Smooth muscle cell (in vitro differentiated cells): ENCODE measurements around the gene FAM13A. TPM values are rescaled to one million over a fixed set of nuclear protein-coding genes. Genes with fewer than 3 reads are reported as not detected.
A peak's percentile ranks its signal among the peaks of the same experiment; 100 is the strongest.

ENCODE experiments used
- DNase-seq: peaks from one replicate; lab custom pipeline; 2025; ENCODE audit not compliant: unreplicated experiment; lab: John Stamatoyannopoulos, UW
- H2AFZ ChIP-seq: fragments of 200-600 bp; sonication (generic); 2 replicates; pipeline ENCODE4 v1.6.0; 2016; ENCODE audit warnings: antibody characterized with exemption, low read depth, mild to moderate bottlenecking
- H3F3A ChIP-seq: fragments of 200-600 bp; sonication (generic); 2 replicates; pipeline ENCODE4 v1.6.0; 2017; ENCODE audit warnings: antibody characterized with exemption, low read depth
- H3K27ac ChIP-seq: fragments of 200-600 bp; sonication (generic); 2 replicates; pipeline ENCODE4 v1.5.1; 2016; ENCODE audit warnings: low read depth, mild to moderate bottlenecking
- H3K27me3 ChIP-seq: fragments of 200-600 bp; sonication (generic); 2 replicates; pipeline ENCODE4 v1.6.1; 2016; ENCODE audit warnings: low read depth, mild to moderate bottlenecking
- H3K36me3 ChIP-seq: fragments of 200-600 bp; sonication (generic); 2 replicates; pipeline ENCODE4 v1.5.1; 2016; ENCODE audit warnings: low read depth
- H3K4me1 ChIP-seq: fragments of 200-600 bp; sonication (generic); 2 replicates; pipeline ENCODE4 v1.5.1; 2016; ENCODE audit warnings: low read depth
- H3K4me2 ChIP-seq: fragments of 200-600 bp; sonication (generic); 2 replicates; pipeline ENCODE4 v1.6.0; 2016; ENCODE audit warnings: mild to moderate bottlenecking
- H3K4me3 ChIP-seq: fragments of 200-600 bp; sonication (generic); 2 replicates; pipeline ENCODE4 v1.5.1; 2016; ENCODE audit warnings: mild to moderate bottlenecking
- H3K79me2 ChIP-seq: fragments of 200-600 bp; sonication (generic); 2 replicates; pipeline ENCODE4 v1.6.0; 2016; ENCODE audit warnings: low read depth, mild to moderate bottlenecking
- H3K9ac ChIP-seq: fragments of 200-600 bp; sonication (generic); 2 replicates; pipeline ENCODE4 v1.6.0; 2016; ENCODE audit warnings: low read depth
- H3K9me3 ChIP-seq: fragments of 200-600 bp; sonication (generic); replicated peaks from 2 replicates; pipeline ENCODE4 v1.5.1; 2016; ENCODE audit warnings: low read depth
- H4K20me1 ChIP-seq: fragments of 200-600 bp; sonication (generic); 2 replicates; pipeline ENCODE4 v1.6.0; 2016; ENCODE audit warnings: low read depth
- CTCF ChIP-seq: fragments of 200-600 bp; sonication (generic); IDR thresholded peaks from 2 replicates; pipeline ENCODE4 v1.5.1; 2017; ENCODE audit warnings: borderline replicate concordance, mild to moderate bottlenecking, antibody characterized with exemption; ENCODE audit not compliant: insufficient read depth, poor library complexity, severe bottlenecking
- WGBS: methylation state at CpG from one replicate; pipeline ENCODE4 v1.1.7; 2016; ENCODE audit warnings: low lambda C conversion rate; 5-methylcytosine and 5-hydroxymethylcytosine counted together
- polyA plus RNA-seq: library from polyadenylated mRNA; unstranded; fragments of >200 nt; fragmentation: Nextera tagmentation; extraction: Ambion mirVana; gene quantifications from 2 replicates; pipeline ENCODE4 v1.2.1, GENCODE V29; 2016
- total RNA-seq: library from RNA; depleted of rRNA; stranded (reverse); fragments of >200 nt; gene quantifications from 2 replicates; pipeline ENCODE4 v1.2.3, GENCODE V29; 2014

Gene FAM13A
- total and polyA plus RNA-seq, 2 experiments from 2014 or later: 14.6 to 39.9 TPM

- H3K9me3 ChIP-seq: no peaks in the 10 kb centered on the region
- H3F3A ChIP-seq: no peaks in the 10 kb centered on the region
- no peaks in the 10 kb centered on the region for H3K4me1 ChIP-seq
- H3K4me3 ChIP-seq: no peak overlapping the region
- no peak overlapping the region for H2AFZ ChIP-seq
- WGBS: 81% methylated on average over 3 of the region's 3 CpGs
- no peaks in the 10 kb centered on the region for H3K27me3 ChIP-seq
- no peak overlapping the region for H3K9ac ChIP-seq
- TF ChIP-seq CTCF: no peak
- no peaks in the 10 kb centered on the region for H4K20me1 ChIP-seq
- no peak for DNase-seq
- H3K4me2 ChIP-seq: no peak overlapping the region
- H3K79me2 ChIP-seq: peaks cover 6% of the 10 kb centered on the region
- H3K36me3 ChIP-seq: no peaks in the 10 kb centered on the region
- no peak overlapping the region for H3K27ac ChIP-seq
These were observed 30.4 kb downstream of the FAM13A start for GRCh38 chr4:89026542-89026941.

- no peaks in the 10 kb centered on the region for H3K27me3 ChIP-seq
- no peaks in the 10 kb centered on the region for H3K4me1 ChIP-seq
- H3K4me3 ChIP-seq: no peak overlapping the region
- no peaks in the 10 kb centered on the region for H3K36me3 ChIP-seq
- no peak overlapping the region for H2AFZ ChIP-seq
- H3K9me3 ChIP-seq: no peaks in the 10 kb centered on the region
- no peak for DNase-seq
- H3K4me2 ChIP-seq: no peak overlapping the region
- H4K20me1 ChIP-seq: no peaks in the 10 kb centered on the region
- H3K27ac ChIP-seq: no peak overlapping the region
- no peaks in the 10 kb centered on the region for H3F3A ChIP-seq
- WGBS: 58% methylated on average over 4 of the region's 4 CpGs
- no peaks in the 10 kb centered on the region for H3K79me2 ChIP-seq
- TF ChIP-seq CTCF: peak; percentile 90
- no peak overlapping the region for H3K9ac ChIP-seq
These were observed 32.8 kb downstream of the FAM13A start for GRCh38 chr4:89024051-89024675.

- no peaks in the 10 kb centered on the region for H3K27me3 ChIP-seq
- no peak for DNase-seq
- no peaks in the 10 kb centered on the region for H4K20me1 ChIP-seq
- no peak overlapping the region for H3K4me2 ChIP-seq
- H3K36me3 ChIP-seq: no peaks in the 10 kb centered on the region
- no peak for TF ChIP-seq CTCF
- no peak overlapping the region for H2AFZ ChIP-seq
- H3K27ac ChIP-seq: no peak overlapping the region
- WGBS: 97% methylated on average over 1 of the region's 1 CpG
- no peaks in the 10 kb centered on the region for H3K4me1 ChIP-seq
- no peaks in the 10 kb centered on the region for H3K79me2 ChIP-seq
- no peak overlapping the region for H3K4me3 ChIP-seq
- H3F3A ChIP-seq: no peaks in the 10 kb centered on the region
- no peaks in the 10 kb centered on the region for H3K9me3 ChIP-seq
- no peak overlapping the region for H3K9ac ChIP-seq
These were observed 33.8 kb downstream of the FAM13A start for GRCh38 chr4:89023140-89023539.
